ENCODE measurements around the gene KMT2A.

GRCh38 chr11:118396097-118396501 lies 40.2 kb upstream of the KMT2A start:
- no peak for TF ChIP-seq CTCF (conservative IDR thresholded peaks at IDR 0.05)
- no peak for TF ChIP-seq ZFX (IDR thresholded peaks at IDR 0.05)
